Astrocyte of the spinal cord (primary cell): ENCODE data around the gene RFTN2.
A peak's percentile ranks its signal among the peaks of the same experiment; 100 is the strongest.

Source experiments
- DNase-seq: peaks from one replicate; pipeline ENCODE4 v3.0.0; 2011; ENCODE audit warnings: low read depth, low spot score
- H3K4me3 ChIP-seq: 2 replicates; pipeline ENCODE4 v1.5.1; 2011; ENCODE audit warnings: low read depth, mild to moderate bottlenecking, low read length, moderate library complexity
- CTCF ChIP-seq: IDR thresholded peaks from 2 replicates; pipeline ENCODE4 v1.5.1; 2012; ENCODE audit warnings: low read depth, mild to moderate bottlenecking, low read length, inconsistent platforms
- in situ Hi-C: cut with HindIII; loops from 2 replicates; pipeline ENCODE4 v1.10.0; 2017; ENCODE audit warnings: low sequenced_read_pairs

Gene RFTN2

DNA sequence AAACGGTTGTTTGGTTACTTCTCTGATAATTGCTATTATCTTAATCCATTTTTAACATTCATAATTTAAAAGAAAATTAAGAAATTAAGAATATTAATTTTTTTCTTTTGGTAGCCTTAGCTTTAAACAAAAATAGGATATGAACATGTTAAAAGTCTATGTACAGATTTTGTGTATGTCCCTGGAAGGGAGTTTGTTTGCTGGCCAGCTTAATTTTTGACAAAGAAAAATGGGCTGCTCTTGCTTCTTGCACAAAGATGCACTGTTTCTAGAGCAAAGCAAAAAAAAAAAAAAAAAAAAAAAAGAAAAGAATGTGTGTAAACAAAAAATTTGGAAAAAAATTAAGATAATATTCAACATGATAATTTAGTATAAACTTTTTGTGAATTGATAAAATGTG is 1.3 kb downstream of the RFTN2 start:
- DNase-seq: no peak
- peak overlapping the region; percentile 62 for H3K4me3 ChIP-seq
- in situ Hi-C loops: no loop called here
- no peak for TF ChIP-seq CTCF

- peak overlapping the region; percentile 62 for H3K4me3 ChIP-seq
- DNase-seq: no peak
- in situ Hi-C loops: no loop called here
- no peak for TF ChIP-seq CTCF
Observed at GRCh38 chr2:197673606-197674005, 1.8 kb downstream of the RFTN2 start.

GRCh38 chr2:197673106-197673505 is 2.3 kb downstream of the RFTN2 start:
- in situ Hi-C loops: no loop called here
- no peak for DNase-seq

GRCh38 chr2:197672371-197672893 is 3.0 kb downstream of the RFTN2 start:
- H3K4me3 ChIP-seq: no peak overlapping the region
- no peak for DNase-seq
- in situ Hi-C loops: no loop called here
- no peak for TF ChIP-seq CTCF

More at GRCh38 chr2:197673106-197673505, 2.3 kb downstream of the RFTN2 start:
- no peak for TF ChIP-seq CTCF
- peak overlapping the region; percentile 62 for H3K4me3 ChIP-seq

- in situ Hi-C loops: no loop called here
- H3K4me3 ChIP-seq: no peak overlapping the region
- no peak for TF ChIP-seq CTCF
- DNase-seq: no peak
Observed at GRCh38 chr2:197669077-197669476, 6.3 kb downstream of the RFTN2 start.

GRCh38 chr2:197668296-197668695 is 7.1 kb downstream of the RFTN2 start:
- in situ Hi-C loops: no loop called here
- no peak for TF ChIP-seq CTCF
- no peak overlapping the region for H3K4me3 ChIP-seq
- DNase-seq: no peak

GRCh38 chr2:197666277-197666676 is 9.1 kb downstream of the RFTN2 start:
- in situ Hi-C loops: no loop called here
- H3K4me3 ChIP-seq: no peak overlapping the region
- no peak for TF ChIP-seq CTCF
- DNase-seq: no peak
